AG10803 (cell line): ENCODE data around the gene UMODL1.

Experiments used
- DNase-seq: peaks from one replicate; pipeline ENCODE4 v3.0.0; 2010; ENCODE audit warnings: low read depth
- H3K4me3 ChIP-seq: 2 replicates; pipeline ENCODE4 v1.5.1; 2011; ENCODE audit warnings: mild to moderate bottlenecking, low read length, control low read depth
- CTCF ChIP-seq: conservative IDR thresholded peaks from 2 replicates; pipeline ENCODE4 v1.5.1; 2011; ENCODE audit warnings: mild to moderate bottlenecking, low read length, control low read depth, inconsistent platforms

UMODL1 gene

GRCh38 chr21:42043961-42044360 is 27.2 kb upstream of the UMODL1 start:
- no peak overlapping the region for H3K4me3 ChIP-seq
- no peak for TF ChIP-seq CTCF
- no peak for DNase-seq

GRCh38 chr21:42044871-42045495 is 26.1 kb upstream of the UMODL1 start:
- no peak for TF ChIP-seq CTCF
- no peak overlapping the region for H3K4me3 ChIP-seq
- DNase-seq, result no peak

GRCh38 chr21:42047821-42048613 is 23.1 kb upstream of the UMODL1 start:
- peak; percentile 94 for DNase-seq
- peak; percentile 25; the same call in 1 of the 2 replicates for TF ChIP-seq CTCF
- no peak overlapping the region for H3K4me3 ChIP-seq

GRCh38 chr21:42048870-42049577 is 22.1 kb upstream of the UMODL1 start:
- DNase-seq, result no peak
- TF ChIP-seq CTCF, result no peak
- no peak overlapping the region for H3K4me3 ChIP-seq

DNA sequence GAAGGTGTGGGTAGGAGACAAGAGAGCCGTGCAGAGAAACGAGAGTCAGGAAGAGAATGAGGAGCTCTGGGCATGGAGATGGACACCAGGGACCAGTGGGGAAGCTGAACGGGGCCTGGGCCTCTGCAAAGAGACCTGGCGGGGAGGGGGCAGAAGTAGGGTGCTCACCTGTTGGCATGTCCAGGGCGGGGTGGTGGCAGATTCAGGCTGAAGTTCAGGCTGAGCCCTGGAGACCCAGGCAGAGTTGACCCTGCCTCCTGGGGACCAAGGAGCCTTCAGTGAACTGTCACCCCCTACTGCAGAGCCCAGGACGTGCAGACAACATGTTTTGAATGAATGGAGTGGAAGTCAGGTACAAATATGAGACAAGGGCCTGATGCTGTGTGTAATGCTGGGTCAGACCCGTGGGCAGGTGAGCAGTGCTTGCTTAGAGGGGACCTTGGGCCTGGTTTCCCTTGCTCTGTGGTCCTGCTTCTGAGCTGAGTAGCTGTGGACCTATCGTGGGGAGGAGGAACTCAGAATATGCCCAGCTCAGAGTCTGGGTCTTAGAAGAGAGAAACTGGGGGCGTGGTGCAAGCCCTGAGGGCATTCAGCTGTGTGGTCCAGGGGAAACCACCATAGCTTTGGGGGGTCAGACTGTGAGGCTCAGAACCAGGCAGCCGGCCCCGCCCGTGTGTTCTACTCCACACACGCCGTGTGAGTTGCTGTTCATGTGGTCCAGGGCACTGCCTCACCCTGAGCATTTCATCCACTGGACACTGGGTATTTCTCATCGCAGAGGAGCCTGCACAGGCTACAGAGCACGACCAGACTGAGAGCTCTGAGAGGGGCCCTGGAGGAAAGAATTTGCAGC is 21.3 kb upstream of the UMODL1 start:
- no peak for DNase-seq
- no peak overlapping the region for H3K4me3 ChIP-seq
- no peak for TF ChIP-seq CTCF

- DNase-seq, result no peak
- TF ChIP-seq CTCF, result no peak
- no peak overlapping the region for H3K4me3 ChIP-seq
Observed at GRCh38 chr21:42051788-42052187, 19.3 kb upstream of the UMODL1 start.
